AG09309 (cell line): ENCODE data around the gene IPO5.

Experiments
- DNase-seq: peaks from one replicate; pipeline ENCODE4 v3.0.0-alpha.2; 2010; ENCODE audit warnings: low read depth
- H3K4me3 ChIP-seq: 2 replicates; pipeline ENCODE4 v1.5.1; 2011; ENCODE audit warnings: mild to moderate bottlenecking, low read depth, low read length, moderate library complexity; ENCODE audit not compliant: control insufficient read depth
- CTCF ChIP-seq: IDR thresholded peaks from 2 replicates; pipeline ENCODE4 v1.5.1; 2011; ENCODE audit warnings: mild to moderate bottlenecking, low read depth, low read length, inconsistent platforms; ENCODE audit not compliant: insufficient read depth, control insufficient read depth; ENCODE audit errors: missing control alignments

IPO5 gene

GRCh38 chr13:98068521-98068920, 115.0 kb downstream of the IPO5 start:
- TF ChIP-seq CTCF: no peak
- no peak overlapping the region for H3K4me3 ChIP-seq
- no peak for DNase-seq

GRCh38 chr13:98069985-98070384, 116.5 kb downstream of the IPO5 start:
- no peak overlapping the region for H3K4me3 ChIP-seq
- DNase-seq: no peak
- no peak for TF ChIP-seq CTCF

- DNase-seq: no peak
- TF ChIP-seq CTCF: no peak
- H3K4me3 ChIP-seq: no peak overlapping the region
Observed at GRCh38 chr13:98071316-98071715, 117.8 kb downstream of the IPO5 start.

- H3K4me3 ChIP-seq: no peak overlapping the region
- no peak for TF ChIP-seq CTCF
Observed at GRCh38 chr13:98072476-98072875, 119.0 kb downstream of the IPO5 start.

More at GRCh38 chr13:98072476-98072875, 119.0 kb downstream of the IPO5 start:
- DNase-seq: no peak
